ENCODE measurements around the gene PIERCE2. TPM values are rescaled to one million over a fixed set of nuclear protein-coding genes. Genes with fewer than 3 reads are reported as not detected.
"Not testable (repeated sequence)": the region's sequence is repeated elsewhere in the genome, so short reads cannot be mapped to it uniquely, and the experiment has no call there.

The PIERCE2 gene
- total and polyA plus RNA-seq, 2 donors (not counting 3 experiments of a cell fraction or from before 2014, with no cell fraction given): 1.4 to 2.3 TPM

DNA sequence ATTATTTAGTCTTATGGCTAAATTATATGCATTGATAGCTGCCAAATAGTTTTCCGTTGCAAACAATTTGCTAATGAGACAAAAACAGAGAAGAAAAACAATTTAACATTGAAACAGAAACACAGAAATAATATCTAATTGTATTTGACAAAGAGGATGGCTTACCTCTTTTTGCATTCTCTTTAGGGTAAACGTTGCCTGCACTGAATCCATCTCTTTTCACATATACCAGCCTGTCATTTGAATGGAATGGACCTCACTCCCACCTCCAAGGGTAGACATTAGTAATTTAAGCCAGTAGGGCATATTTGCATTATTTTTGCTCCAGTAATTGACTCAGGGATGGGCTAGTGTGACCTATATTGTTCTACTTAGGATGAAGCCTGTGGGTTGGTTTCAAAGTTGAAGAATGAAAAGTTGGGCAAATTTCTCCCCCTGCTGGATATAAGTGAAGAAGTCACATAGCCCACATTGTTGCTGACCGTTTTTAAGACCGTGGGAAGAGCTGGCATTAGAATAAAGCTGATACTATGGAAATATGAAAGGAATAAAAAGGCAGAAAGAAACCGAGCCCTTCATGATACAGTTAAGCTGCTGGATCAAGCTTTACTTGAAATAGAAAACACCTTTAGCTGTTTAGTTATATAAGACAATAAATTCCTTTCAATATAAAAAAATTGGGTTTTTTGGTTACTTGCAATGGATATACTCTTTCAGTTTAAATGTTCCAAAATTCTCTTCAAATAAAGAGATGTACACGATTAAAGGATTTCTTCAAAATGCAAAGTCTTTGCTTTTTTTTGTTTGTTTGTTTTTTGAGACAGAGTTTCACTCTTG, 26.9 kb downstream of the PIERCE2 start:
- no peaks in the 10 kb centered on the region for H3K36me3 ChIP-seq (ENCODE audit: control insufficient read depth in 2 of 2, extremely low read depth in 1 of 2, insufficient read depth in 2 of 2, low read length in 2 of 2)
- no peak overlapping the region for H2AFZ ChIP-seq (ENCODE audit: low read depth, low read length)
- H3K9me1 ChIP-seq (replicated peaks; ENCODE audit: control insufficient read depth, extremely low read depth, insufficient read depth, low read length): no peaks in the 10 kb centered on the region
- H3K27me3 ChIP-seq (ENCODE audit: control insufficient read depth in 2 of 2, insufficient read depth in 2 of 2, low read length in 2 of 2): no peaks in the 10 kb centered on the region
- intact Hi-C loops (cut with micrococcal nuclease) (loop anchor here (1.0 to 5.0 kb wide), 6 partner anchors 26 to 1353 kb away; partner anchors contain the start of genes CCPG1, PIERCE2, PIGB and PIGBOS1), dilution Hi-C loops (cut with MboI; ENCODE audit: extremely low pct_ligation_motif_present, low sequenced_read_pairs) (no loop called here)
- ChIA-PET POLR2A (no interaction called here), CTCF (interaction anchor here (0.6 to 2.5 kb wide), 57 partner anchors 8 to 1472 kb away, joined by 3 to 64 read pairs (median 4); partner anchors contain the start of genes CCPG1, PIERCE2, PIGB and PIGBOS1)
- H3K4me1 ChIP-seq (ENCODE audit: control insufficient read depth, extremely low read depth, insufficient read depth, low read length): no peaks in the 10 kb centered on the region
- H3K79me2 ChIP-seq (ENCODE audit: control insufficient read depth, insufficient read depth, low read length): no peaks in the 10 kb centered on the region
- H3K9ac ChIP-seq (replicated peaks; ENCODE audit: extremely low read depth, insufficient read depth, low read length): no peak overlapping the region
- BruUV-seq (replicated peaks): no TSS peak
- H3K9me3 ChIP-seq (replicated peaks; ENCODE audit: control insufficient read depth, insufficient read depth, low read length): no peaks in the 10 kb centered on the region
- TF ChIP-seq MYC (IDR thresholded peaks at IDR 0.05; ENCODE audit: low read depth, low read length): no peak
- TF ChIP-seq, protein P1, sequence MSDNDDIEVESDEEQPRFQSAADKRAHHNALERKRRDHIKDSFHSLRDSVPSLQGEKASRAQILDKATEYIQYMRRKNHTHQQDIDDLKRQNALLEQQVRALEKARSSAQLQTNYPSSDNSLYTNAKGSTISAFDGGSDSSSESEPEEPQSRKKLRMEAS (IDR thresholded peaks at IDR 0.05; ENCODE audit: insufficient read depth, insufficient read length): no peak
- TF ChIP-seq, protein P2, sequence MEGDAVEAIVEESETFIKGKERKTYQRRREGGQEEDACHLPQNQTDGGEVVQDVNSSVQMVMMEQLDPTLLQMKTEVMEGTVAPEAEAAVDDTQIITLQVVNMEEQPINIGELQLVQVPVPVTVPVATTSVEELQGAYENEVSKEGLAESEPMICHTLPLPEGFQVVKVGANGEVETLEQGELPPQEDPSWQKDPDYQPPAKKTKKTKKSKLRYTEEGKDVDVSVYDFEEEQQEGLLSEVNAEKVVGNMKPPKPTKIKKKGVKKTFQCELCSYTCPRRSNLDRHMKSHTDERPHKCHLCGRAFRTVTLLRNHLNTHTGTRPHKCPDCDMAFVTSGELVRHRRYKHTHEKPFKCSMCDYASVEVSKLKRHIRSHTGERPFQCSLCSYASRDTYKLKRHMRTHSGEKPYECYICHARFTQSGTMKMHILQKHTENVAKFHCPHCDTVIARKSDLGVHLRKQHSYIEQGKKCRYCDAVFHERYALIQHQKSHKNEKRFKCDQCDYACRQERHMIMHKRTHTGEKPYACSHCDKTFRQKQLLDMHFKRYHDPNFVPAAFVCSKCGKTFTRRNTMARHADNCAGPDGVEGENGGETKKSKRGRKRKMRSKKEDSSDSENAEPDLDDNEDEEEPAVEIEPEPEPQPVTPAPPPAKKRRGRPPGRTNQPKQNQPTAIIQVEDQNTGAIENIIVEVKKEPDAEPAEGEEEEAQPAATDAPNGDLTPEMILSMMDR (IDR thresholded peaks at IDR 0.05; ENCODE audit: extremely low read depth in 1 of 2, insufficient read depth in 1 of 2, low read depth in 1 of 2, low read length in 2 of 2): peak; percentile 47 to 59
- no peak for TF ChIP-seq EZH2 (IDR thresholded peaks at IDR 0.05; ENCODE audit: borderline replicate concordance, low read depth, low read length, severe bottlenecking)
- TF ChIP-seq FOS (IDR thresholded peaks at IDR 0.05; ENCODE audit: borderline replicate concordance, insufficient read depth, low read length): no peak
- no peak for TF ChIP-seq JUN (IDR thresholded peaks at IDR 0.05; ENCODE audit: borderline replicate concordance, insufficient read depth, insufficient read length, low read depth)
- no peaks in the 10 kb centered on the region for H4K20me1 ChIP-seq (replicated peaks; ENCODE audit: control insufficient read depth, extremely low read depth, insufficient read depth, low read length)
- no peak overlapping the region for H3K4me2 ChIP-seq (ENCODE audit: insufficient read depth, low read length)
- H3K4me3 ChIP-seq (replicated peaks in 1 of 3; ENCODE audit: insufficient read depth in 1 of 3, low read depth in 1 of 3, low read length in 3 of 3): no peak overlapping the region
- FAIRE-seq: peak; percentile 76
- DNase-seq (ENCODE audit: low read depth, low spot score): peak; percentile 83
- no peak overlapping the region for H3K27ac ChIP-seq (ENCODE audit: insufficient read depth, low read depth, low read length)

DNA sequence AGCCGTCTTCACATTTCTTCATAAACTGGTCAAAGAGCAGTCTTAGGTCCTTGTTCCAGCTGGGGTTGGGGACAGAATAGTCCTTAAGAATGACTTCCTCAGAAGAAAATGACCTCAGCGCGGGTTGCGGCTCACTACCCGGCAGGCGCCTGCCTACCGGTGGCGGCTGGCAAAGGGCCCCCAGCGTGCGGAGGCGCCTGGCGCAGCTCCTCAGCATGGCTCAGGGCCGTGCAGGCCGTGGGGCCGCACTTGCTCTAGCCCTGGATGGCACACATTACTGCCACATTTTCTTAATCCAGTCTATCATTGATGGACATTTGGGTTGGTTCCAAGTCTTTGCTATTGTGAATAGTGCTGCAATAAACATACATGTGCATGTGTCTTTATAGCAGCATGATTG, 34.8 kb downstream of the PIERCE2 start:
- H2AFZ ChIP-seq (ENCODE audit: low read depth, low read length); CTCF ChIA-PET; H3K9me1 ChIP-seq (replicated peaks; ENCODE audit: control insufficient read depth, extremely low read depth, insufficient read depth, low read length); H3K36me3 ChIP-seq (ENCODE audit: control insufficient read depth in 2 of 2, extremely low read depth in 1 of 2, insufficient read depth in 2 of 2, low read length in 2 of 2); intact Hi-C loops (cut with micrococcal nuclease); BruUV-seq (replicated peaks); H3K9me3 ChIP-seq (replicated peaks; ENCODE audit: control insufficient read depth, insufficient read depth, low read length); H3K4me2 ChIP-seq (ENCODE audit: insufficient read depth, low read length); H3K27me3 ChIP-seq (ENCODE audit: control insufficient read depth in 2 of 2, insufficient read depth in 2 of 2, low read length in 2 of 2); H3K4me1 ChIP-seq (ENCODE audit: control insufficient read depth, extremely low read depth, insufficient read depth, low read length); POLR2A ChIA-PET; H3K4me3 ChIP-seq (replicated peaks in 1 of 3; ENCODE audit: insufficient read depth in 1 of 3, low read depth in 1 of 3, low read length in 3 of 3); FAIRE-seq; dilution Hi-C loops (cut with MboI; ENCODE audit: extremely low pct_ligation_motif_present, low sequenced_read_pairs); H3K9ac ChIP-seq (replicated peaks; ENCODE audit: extremely low read depth, insufficient read depth, low read length); H3K79me2 ChIP-seq (ENCODE audit: control insufficient read depth, insufficient read depth, low read length); H4K20me1 ChIP-seq (replicated peaks; ENCODE audit: control insufficient read depth, extremely low read depth, insufficient read depth, low read length); DNase-seq (ENCODE audit: low read depth, low spot score); H3K27ac ChIP-seq (ENCODE audit: insufficient read depth, low read depth, low read length): not testable (repeated sequence)

DNA sequence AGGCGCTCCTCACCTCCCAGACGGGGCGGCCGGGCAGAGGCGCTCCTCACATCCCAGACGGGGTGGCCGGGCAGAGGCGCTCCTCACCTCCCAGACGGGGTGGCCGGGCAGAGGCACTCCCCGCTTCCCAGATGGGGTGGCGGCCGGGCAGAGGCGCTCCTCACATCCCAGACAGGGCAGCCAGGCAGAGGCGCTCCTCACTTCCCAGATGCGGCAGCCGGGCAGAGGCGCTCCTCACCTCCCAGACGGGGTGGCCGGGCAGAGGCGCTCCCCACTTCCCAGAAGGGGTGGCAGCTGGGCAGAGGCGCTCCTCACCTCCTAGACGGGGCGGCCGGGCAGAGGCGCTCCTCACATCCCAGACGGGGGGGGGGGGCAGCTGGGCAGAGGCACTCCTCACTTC, 37.6 kb downstream of the PIERCE2 start:
- dilution Hi-C loops (cut with MboI; ENCODE audit: extremely low pct_ligation_motif_present, low sequenced_read_pairs); H3K79me2 ChIP-seq (ENCODE audit: control insufficient read depth, insufficient read depth, low read length); H3K36me3 ChIP-seq (ENCODE audit: control insufficient read depth in 2 of 2, extremely low read depth in 1 of 2, insufficient read depth in 2 of 2, low read length in 2 of 2); H4K20me1 ChIP-seq (replicated peaks; ENCODE audit: control insufficient read depth, extremely low read depth, insufficient read depth, low read length); H3K9ac ChIP-seq (replicated peaks; ENCODE audit: extremely low read depth, insufficient read depth, low read length); DNase-seq (ENCODE audit: low read depth, low spot score); CTCF ChIA-PET; H2AFZ ChIP-seq (ENCODE audit: low read depth, low read length); H3K4me2 ChIP-seq (ENCODE audit: insufficient read depth, low read length); POLR2A ChIA-PET; BruUV-seq (replicated peaks); H3K9me3 ChIP-seq (replicated peaks; ENCODE audit: control insufficient read depth, insufficient read depth, low read length); H3K4me3 ChIP-seq (replicated peaks in 1 of 3; ENCODE audit: insufficient read depth in 1 of 3, low read depth in 1 of 3, low read length in 3 of 3); FAIRE-seq; intact Hi-C loops (cut with micrococcal nuclease); H3K9me1 ChIP-seq (replicated peaks; ENCODE audit: control insufficient read depth, extremely low read depth, insufficient read depth, low read length); H3K4me1 ChIP-seq (ENCODE audit: control insufficient read depth, extremely low read depth, insufficient read depth, low read length); H3K27me3 ChIP-seq (ENCODE audit: control insufficient read depth in 2 of 2, insufficient read depth in 2 of 2, low read length in 2 of 2); H3K27ac ChIP-seq (ENCODE audit: insufficient read depth, low read depth, low read length): not testable (repeated sequence)
